Endothelial cell of umbilical vein (primary cell): ENCODE data around the gene EFNA5. TPM values are rescaled to one million over a fixed set of nuclear protein-coding genes. Genes with fewer than 3 reads are reported as not detected.

Experiments
- BruUV-seq: library from RNA; stranded (reverse); fragments of 400-500 nt; replicated peaks from 2 replicates; lab custom pipeline; 2021; lab: Mats Ljungman, UMichigan
- CTCF ChIA-PET: fragments of 300-600, 350-600 bp; sonication (Branson Sonifier 250); formaldehyde crosslinking; loops from one replicate; lab custom pipeline; 2021; ENCODE audit warnings: antibody characterized with exemption, inconsistent platforms; lab: Charles Lee
- POLR2A ChIA-PET: fragments of 300-600, 350-600 bp; sonication (Branson Sonifier 250); formaldehyde crosslinking; loops from one replicate; lab custom pipeline; 2021; ENCODE audit warnings: antibody characterized with exemption, inconsistent platforms; lab: Charles Lee
- DNase-seq: peaks from one replicate; pipeline ENCODE4 v3.0.0-alpha.2; 2011; ENCODE audit warnings: low read depth, low spot score
- FAIRE-seq: peaks from 2 replicates; lab custom pipeline; 2011; peaks lifted over from hg19 to GRCh38; lab: Jason Lieb, UNC
- H2AFZ ChIP-seq: 2 replicates; pipeline ENCODE4 v1.6.0; 2012; ENCODE audit warnings: low read depth, low read length, control low read depth, inconsistent platforms
- H3K27ac ChIP-seq: 2 replicates; pipeline ENCODE4 v1.5.1; 2011; ENCODE audit warnings: low read depth, mild to moderate bottlenecking, control low read depth, low read length, moderate library complexity; ENCODE audit not compliant: insufficient read depth
- H3K27me3 ChIP-seq, 2 experiments: 2 replicates each; pipeline versions ENCODE4 v1.6.0 to v1.6.1; 2011; ENCODE audit warnings: low read length in 2 of 2, mixed read lengths in 1 of 2; ENCODE audit not compliant: control insufficient read depth in 2 of 2, insufficient read depth in 2 of 2
- H3K36me3 ChIP-seq, 2 experiments: 2 replicates in 1 of 2; 3 replicates in 1 of 2; pipeline ENCODE4 v1.5.1; 2011; ENCODE audit warnings: low read length in 2 of 2, mild to moderate bottlenecking in 1 of 2, moderate library complexity in 1 of 2; ENCODE audit not compliant: control insufficient read depth in 2 of 2, insufficient read depth in 2 of 2; ENCODE audit errors: extremely low read depth in 1 of 2
- H3K4me1 ChIP-seq: 3 replicates; pipeline ENCODE4 v1.5.1; 2011; ENCODE audit warnings: mild to moderate bottlenecking, low read length; ENCODE audit not compliant: control insufficient read depth, insufficient read depth; ENCODE audit errors: extremely low read depth
- H3K4me2 ChIP-seq: 2 replicates; pipeline ENCODE4 v1.6.1; 2011; ENCODE audit warnings: low read length, control low read depth, mixed read lengths; ENCODE audit not compliant: insufficient read depth
- H3K4me3 ChIP-seq, 3 experiments: fragments of 200-600 bp in 1 of 3; sonication (generic), shearing (Covaris generic) in 1 of 3; replicated peaks in 1 of 3; 2 replicates each; pipeline ENCODE4 v1.5.1; 2011 to 2016; ENCODE audit warnings: control low read depth in 3 of 3, low read length in 3 of 3, mild to moderate bottlenecking in 2 of 3, inconsistent platforms in 1 of 3, low read depth in 1 of 3, moderate library complexity in 1 of 3; ENCODE audit not compliant: insufficient read depth in 1 of 3
- H3K79me2 ChIP-seq: 2 replicates; pipeline ENCODE4 v1.6.0; 2012; ENCODE audit warnings: low read length, inconsistent platforms; ENCODE audit not compliant: control insufficient read depth, insufficient read depth
- H3K9ac ChIP-seq: replicated peaks from 2 replicates; pipeline ENCODE3; 2011; ENCODE audit warnings: low read length, control low read depth; ENCODE audit not compliant: insufficient read depth; ENCODE audit errors: extremely low read depth
- H3K9me1 ChIP-seq: replicated peaks from 3 replicates; pipeline ENCODE4 v1.6.0; 2011; ENCODE audit warnings: mild to moderate bottlenecking, low read length; ENCODE audit not compliant: control insufficient read depth, insufficient read depth; ENCODE audit errors: extremely low read depth
- H3K9me3 ChIP-seq: replicated peaks from 2 replicates; pipeline ENCODE4 v1.5.1; 2012; ENCODE audit warnings: low read length, inconsistent platforms; ENCODE audit not compliant: control insufficient read depth, insufficient read depth
- H4K20me1 ChIP-seq: replicated peaks from 2 replicates; pipeline ENCODE3; 2011; ENCODE audit warnings: mild to moderate bottlenecking, low read length; ENCODE audit not compliant: control insufficient read depth, insufficient read depth; ENCODE audit errors: extremely low read depth
- EZH2 ChIP-seq: IDR thresholded peaks from 2 replicates; pipeline ENCODE4 v1.6.1; 2012; ENCODE audit warnings: borderline replicate concordance, low read depth, mild to moderate bottlenecking, moderate library complexity, low read length, inconsistent platforms; ENCODE audit not compliant: severe bottlenecking
- FOS ChIP-seq: IDR thresholded peaks from 2 replicates; pipeline ENCODE4 v1.6.1; 2011; ENCODE audit warnings: mild to moderate bottlenecking, low read length, moderate library complexity, borderline replicate concordance; ENCODE audit not compliant: insufficient read depth
- GATA2 ChIP-seq: IDR thresholded peaks from 2 replicates; pipeline ENCODE4 v1.7.0; 2011; ENCODE audit warnings: low read depth, mild to moderate bottlenecking, moderate library complexity, mixed read lengths, low read length; ENCODE audit not compliant: insufficient read length, insufficient read depth
- JUN ChIP-seq: IDR thresholded peaks from 2 replicates; pipeline ENCODE4 v1.6.1; 2011; ENCODE audit warnings: borderline replicate concordance, low read depth; ENCODE audit not compliant: insufficient read length, insufficient read depth
- MYC ChIP-seq: IDR thresholded peaks from one replicate; pipeline ENCODE4 v1.6.1; 2011; ENCODE audit warnings: mild to moderate bottlenecking, low read depth, low read length
- POLR2A ChIP-seq: IDR thresholded peaks from 2 replicates; pipeline ENCODE4 v1.6.1; 2012; ENCODE audit warnings: low read depth, mild to moderate bottlenecking, control low read depth, low read length
- POLR2AphosphoS5 ChIP-seq: IDR thresholded peaks from 2 replicates; pipeline ENCODE4 v1.6.1; 2012; ENCODE audit warnings: low read depth, mild to moderate bottlenecking, control low read depth, low read length, moderate library complexity; ENCODE audit not compliant: insufficient read depth
- dilution Hi-C: fragments of 300-500 bp; cut with MboI; formaldehyde crosslinking; loops from one replicate; pipeline ENCODE4 v1.15.0; 2019; ENCODE audit warnings: low sequenced_read_pairs; ENCODE audit not compliant: extremely low pct_ligation_motif_present
- intact Hi-C: fragments of 100-400 bp; cut with micrococcal nuclease; formaldehyde crosslinking; loops from one replicate; pipeline ENCODE4 v1.10.0; 2022
- polyA plus RNA-seq, 4 experiments: library from polyadenylated mRNA; depleted of rRNA in 3 of 4; stranded (reverse) in 3 of 4; unstranded in 1 of 4; fragments of >200 nt; gene quantifications; 2 replicates each; pipeline versions ENCODE4 v1.2.1 to v1.2.3, GENCODE V29; 2011 to 2012; ENCODE audit warnings: missing spikeins in 1 of 4
- total RNA-seq: library from RNA; stranded (reverse); gene quantifications from 2 replicates; pipeline ENCODE4 v1.2.3, GENCODE V29; 2021
- TF ChIP-seq, protein P1 (sequence below), 2 donors: IDR thresholded peaks; 1 replicate in 1 of 2; 2 replicates in 1 of 2; pipeline ENCODE4 v1.5.1; 2011; ENCODE audit warnings: low read length in 2 of 2, mild to moderate bottlenecking in 2 of 2, moderate library complexity in 2 of 2, control low read depth in 1 of 2, inconsistent platforms in 1 of 2, low read depth in 1 of 2; ENCODE audit not compliant: insufficient read depth in 1 of 2; ENCODE audit errors: extremely low read depth in 1 of 2
- TF ChIP-seq, protein P2 (sequence below): IDR thresholded peaks from 2 replicates; pipeline ENCODE4 v1.6.1; 2011; ENCODE audit not compliant: insufficient read depth, insufficient read length

EFNA5 gene
- total and polyA plus RNA-seq, 2 donors (not counting 3 experiments of a cell fraction or from before 2014, with no cell fraction given) = 13.6 to 22.1 TPM

DNA sequence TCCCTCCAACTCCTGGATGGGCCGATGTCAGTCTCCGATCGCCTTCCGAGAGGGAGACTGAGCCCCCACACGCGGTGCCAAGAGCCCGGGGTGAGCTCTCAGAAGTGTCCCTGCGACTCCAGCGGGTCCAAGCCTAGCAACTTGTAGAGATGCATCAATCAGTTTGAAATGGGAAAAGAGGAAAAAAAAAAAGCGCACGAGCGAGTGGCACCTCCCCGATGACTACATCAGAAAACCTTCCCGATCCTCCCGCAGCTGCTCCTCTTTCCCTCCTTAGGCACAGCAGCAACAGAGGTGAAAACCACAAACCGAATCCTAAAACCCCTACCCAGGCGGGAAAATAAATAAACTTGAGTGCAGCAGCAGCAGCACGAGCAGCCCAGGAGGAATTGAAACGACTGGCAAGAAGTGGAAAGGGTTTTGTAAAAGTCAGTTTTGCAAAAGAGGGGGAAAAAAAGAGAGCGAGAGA lies 1.0 kb upstream of the EFNA5 start:
- TSS peak; percentile 6 for BruUV-seq

More for the DNA sequence above, 1.0 kb upstream of the EFNA5 start:
- Histone ChIP-seq H3K27me3 (no peaks in the 10 kb centered on the region), H3K36me3 (no peaks in the 10 kb centered on the region), H3K27ac (peak overlapping the region; percentile 46), H3K9me1 (no peaks in the 10 kb centered on the region), H3K9me3 (no peaks in the 10 kb centered on the region), H3K79me2 (peaks cover 31% of the 10 kb centered on the region), H2AFZ (peak overlapping the region; percentile 88), H3K9ac (peak overlapping the region; percentile 84), H4K20me1 (no peaks in the 10 kb centered on the region), H3K4me3 (peak overlapping the region; percentile 15 to 78 (median 45)), H3K4me2 (peak overlapping the region; percentile 90), H3K4me1 (peaks cover 3% of the 10 kb centered on the region)
- TF ChIP-seq EZH2 (no peak), POLR2A (no peak), POLR2AphosphoS5 (no peak), FOS (no peak), MYC (no peak), GATA2 (no peak), JUN (no peak)
- TF ChIP-seq, protein P1, sequence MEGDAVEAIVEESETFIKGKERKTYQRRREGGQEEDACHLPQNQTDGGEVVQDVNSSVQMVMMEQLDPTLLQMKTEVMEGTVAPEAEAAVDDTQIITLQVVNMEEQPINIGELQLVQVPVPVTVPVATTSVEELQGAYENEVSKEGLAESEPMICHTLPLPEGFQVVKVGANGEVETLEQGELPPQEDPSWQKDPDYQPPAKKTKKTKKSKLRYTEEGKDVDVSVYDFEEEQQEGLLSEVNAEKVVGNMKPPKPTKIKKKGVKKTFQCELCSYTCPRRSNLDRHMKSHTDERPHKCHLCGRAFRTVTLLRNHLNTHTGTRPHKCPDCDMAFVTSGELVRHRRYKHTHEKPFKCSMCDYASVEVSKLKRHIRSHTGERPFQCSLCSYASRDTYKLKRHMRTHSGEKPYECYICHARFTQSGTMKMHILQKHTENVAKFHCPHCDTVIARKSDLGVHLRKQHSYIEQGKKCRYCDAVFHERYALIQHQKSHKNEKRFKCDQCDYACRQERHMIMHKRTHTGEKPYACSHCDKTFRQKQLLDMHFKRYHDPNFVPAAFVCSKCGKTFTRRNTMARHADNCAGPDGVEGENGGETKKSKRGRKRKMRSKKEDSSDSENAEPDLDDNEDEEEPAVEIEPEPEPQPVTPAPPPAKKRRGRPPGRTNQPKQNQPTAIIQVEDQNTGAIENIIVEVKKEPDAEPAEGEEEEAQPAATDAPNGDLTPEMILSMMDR (IDR thresholded peaks at IDR 0.05; ENCODE audit: extremely low read depth in 1 of 2, insufficient read depth in 1 of 2, low read depth in 1 of 2, low read length in 2 of 2) = no peak
- TF ChIP-seq, protein P2, sequence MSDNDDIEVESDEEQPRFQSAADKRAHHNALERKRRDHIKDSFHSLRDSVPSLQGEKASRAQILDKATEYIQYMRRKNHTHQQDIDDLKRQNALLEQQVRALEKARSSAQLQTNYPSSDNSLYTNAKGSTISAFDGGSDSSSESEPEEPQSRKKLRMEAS = no peak
- intact Hi-C loops (loop anchor here (1.0 to 10.0 kb wide), 13 partner anchors 171 to 1499 kb away; no protein-coding TSS in a partner anchor), dilution Hi-C loops (no loop called here)
- POLR2A ChIA-PET = interaction anchor here (1.0 kb wide), 1 partner anchor 104 kb away, joined by 3 read pairs; no protein-coding TSS in a partner anchor
- CTCF ChIA-PET = interaction anchor here (0.6 to 1.8 kb wide), 11 partner anchors 7 to 1402 kb away, joined by 3 to 14 read pairs (median 3); no protein-coding TSS in a partner anchor
- peak; percentile 68 for FAIRE-seq
- DNase-seq = peak; percentile 74
